H1 (cell line): Measurements from ENCODE around the gene ELFN1. TPM values are rescaled to one million over a fixed set of nuclear protein-coding genes. Genes with fewer than 3 reads are reported as not detected.

Experiments used
- CTCF ChIA-PET: fragments of 300-600 bp; sonication (Branson Sonifier 250); formaldehyde crosslinking; loops from one replicate; lab custom pipeline; 2021; ENCODE audit not compliant: partially characterized antibody; lab: Charles Lee
- POLR2A ChIA-PET: fragments of 300-600 bp; sonication (Branson Sonifier 250); formaldehyde crosslinking; loops from one replicate; lab custom pipeline; 2021; ENCODE audit warnings: inconsistent platforms; ENCODE audit not compliant: partially characterized antibody; lab: Charles Lee
- DNase-seq, 2 experiments: peaks; one replicate each; pipeline versions ENCODE4 v3.0.0 to v3.0.0-alpha.2; 2010 to 2022; ENCODE audit warnings: low spot score in 2 of 2, low read depth in 1 of 2, mixed read lengths in 1 of 2
- FAIRE-seq: peaks from 2 replicates; lab custom pipeline; 2011; peaks lifted over from hg19 to GRCh38; lab: Jason Lieb, UNC
- H2AFZ ChIP-seq: 2 replicates; pipeline ENCODE4 v1.8.1; 2012; ENCODE audit warnings: low read length, inconsistent platforms
- H2AK5ac ChIP-seq: 2 replicates; pipeline ENCODE4 v1.6.1; 2013; ENCODE audit warnings: low read depth, low read length
- H2BK120ac ChIP-seq: replicated peaks from 2 replicates; pipeline ENCODE3; 2013; ENCODE audit warnings: low read depth, low read length, inconsistent platforms
- H2BK12ac ChIP-seq: 2 replicates; pipeline ENCODE4 v1.6.1; 2013; ENCODE audit warnings: low read depth, low read length
- H2BK15ac ChIP-seq: 2 replicates; pipeline ENCODE4 v1.6.1; 2013; ENCODE audit warnings: low read length
- H2BK20ac ChIP-seq: 2 replicates; pipeline ENCODE4 v1.6.1; 2013; ENCODE audit warnings: low read length
- H2BK5ac ChIP-seq: 2 replicates; pipeline ENCODE4 v1.6.1; 2013; ENCODE audit warnings: low read depth, low read length
- H3K14ac ChIP-seq: 2 replicates; pipeline ENCODE4 v1.6.1; 2013; ENCODE audit warnings: inconsistent platforms; ENCODE audit not compliant: insufficient read length
- H3K18ac ChIP-seq: 2 replicates; pipeline ENCODE4 v1.6.1; 2013; ENCODE audit warnings: low read length; ENCODE audit errors: extremely low read depth
- H3K23ac ChIP-seq: 2 replicates; pipeline ENCODE4 v1.6.1; 2013; ENCODE audit warnings: inconsistent platforms; ENCODE audit not compliant: insufficient read length
- H3K23me2 ChIP-seq: 2 replicates; pipeline ENCODE4 v1.6.1; 2013; ENCODE audit warnings: low read depth, low read length
- H3K27ac ChIP-seq: 2 replicates; pipeline ENCODE4 v1.6.1; 2011; ENCODE audit warnings: low read depth, low read length, inconsistent platforms
- H3K27me3 ChIP-seq, 4 experiments: replicated peaks in 1 of 4; 1 replicate in 1 of 4; 2 replicates in 3 of 4; pipeline versions ENCODE4 v1.6.1 to v1.8.1; 2011 to 2013; ENCODE audit warnings: low read length in 3 of 4, mild to moderate bottlenecking in 3 of 4, inconsistent platforms in 2 of 4, mixed read lengths in 2 of 4, moderate library complexity in 1 of 4; ENCODE audit not compliant: control insufficient read depth in 3 of 4, insufficient read depth in 3 of 4; ENCODE audit errors: extremely low read depth in 1 of 4
- H3K36me3 ChIP-seq, 4 experiments: 2 replicates each; pipeline versions ENCODE4 v1.6.1 to v1.8.1; 2011 to 2013; ENCODE audit warnings: mild to moderate bottlenecking in 4 of 4, low read length in 3 of 4, moderate library complexity in 2 of 4, control low read depth in 1 of 4, inconsistent platforms in 1 of 4; ENCODE audit not compliant: insufficient read depth in 4 of 4, control insufficient read depth in 2 of 4
- H3K4ac ChIP-seq: replicated peaks from 2 replicates; pipeline ENCODE3; 2013; ENCODE audit warnings: low read length, low read depth, mixed read lengths, inconsistent platforms; ENCODE audit not compliant: insufficient read length
- H3K4me1 ChIP-seq, 4 experiments: replicated peaks in 1 of 4; 1 replicate in 1 of 4; 2 replicates in 3 of 4; pipeline versions ENCODE4 v1.6.1 to v1.8.1; 2011 to 2013; ENCODE audit warnings: low read length in 3 of 4, inconsistent platforms in 2 of 4, mixed read lengths in 1 of 4; ENCODE audit not compliant: insufficient read depth in 4 of 4, control insufficient read depth in 3 of 4
- H3K4me2 ChIP-seq, 2 experiments: 2 replicates each; pipeline versions ENCODE4 v1.6.1 to v1.8.1; 2011 to 2013; ENCODE audit warnings: low read depth in 2 of 2, low read length in 2 of 2, control low read depth in 1 of 2, inconsistent platforms in 1 of 2, mild to moderate bottlenecking in 1 of 2; ENCODE audit not compliant: insufficient read depth in 1 of 2
- H3K4me3 ChIP-seq, 4 experiments: fragments of 200-600, 300-600 bp in 1 of 4; sonication (generic), shearing (Covaris generic), sonication (Bioruptor Twin) in 1 of 4; 2 replicates each; pipeline versions ENCODE4 v1.5.1 to v1.8.1; 2011 to 2016; ENCODE audit warnings: low read length in 4 of 4, low read depth in 3 of 4, control low read depth in 2 of 4, inconsistent platforms in 2 of 4, mild to moderate bottlenecking in 2 of 4, mixed read lengths in 1 of 4, moderate library complexity in 1 of 4; ENCODE audit not compliant: insufficient read depth in 2 of 4; ENCODE audit errors: extremely low read depth in 1 of 4
- H3K56ac ChIP-seq: replicated peaks from 2 replicates; pipeline ENCODE3; 2013; ENCODE audit warnings: low read depth, mild to moderate bottlenecking, mixed read lengths, low read length, inconsistent platforms; ENCODE audit not compliant: insufficient read length
- H3K79me1 ChIP-seq: 2 replicates; pipeline ENCODE4 v1.6.1; 2013; ENCODE audit warnings: low read depth, low read length, control low read depth
- H3K79me2 ChIP-seq, 2 experiments: 2 replicates each; pipeline versions ENCODE4 v1.6.1 to v1.8.1; 2012 to 2013; ENCODE audit warnings: low read length in 2 of 2, mild to moderate bottlenecking in 2 of 2, inconsistent platforms in 1 of 2; ENCODE audit not compliant: insufficient read depth in 2 of 2, control insufficient read depth in 1 of 2
- H3K9ac ChIP-seq, 4 experiments: replicated peaks in 1 of 4; 1 replicate in 1 of 4; 2 replicates in 3 of 4; pipeline versions ENCODE4 v1.6.1 to v1.8.1; 2011 to 2013; ENCODE audit warnings: low read depth in 3 of 4, low read length in 3 of 4, control low read depth in 2 of 4, mild to moderate bottlenecking in 2 of 4, moderate library complexity in 2 of 4, inconsistent platforms in 1 of 4; ENCODE audit errors: extremely low read depth in 1 of 4
- H3K9me3 ChIP-seq, 2 experiments: 2 replicates each; pipeline versions ENCODE4 v1.6.1 to v1.8.1; 2012 to 2013; ENCODE audit warnings: mild to moderate bottlenecking in 2 of 2, moderate library complexity in 2 of 2, control low read depth in 1 of 2, inconsistent platforms in 1 of 2, low read depth in 1 of 2, low read length in 1 of 2, mixed read lengths in 1 of 2; ENCODE audit not compliant: insufficient read depth in 2 of 2
- H4K20me1 ChIP-seq, 2 experiments: replicated peaks in 1 of 2; 2 replicates each; pipeline versions ENCODE3 to v1.8.1; 2011 to 2013; ENCODE audit warnings: inconsistent platforms in 2 of 2, low read length in 2 of 2, mild to moderate bottlenecking in 1 of 2; ENCODE audit not compliant: insufficient read depth in 2 of 2, control insufficient read depth in 1 of 2
- H4K5ac ChIP-seq: 2 replicates; pipeline ENCODE4 v1.6.1; 2013; ENCODE audit warnings: low read length, low read depth, mixed read lengths, inconsistent platforms; ENCODE audit not compliant: insufficient read length
- H4K8ac ChIP-seq: 2 replicates; pipeline ENCODE4 v1.8.0; 2013; ENCODE audit warnings: mild to moderate bottlenecking, moderate library complexity, low read length, inconsistent platforms; ENCODE audit not compliant: insufficient read depth; ENCODE audit errors: extremely low read depth
- H4K91ac ChIP-seq: replicated peaks from 2 replicates; pipeline ENCODE3; 2013; ENCODE audit warnings: low read length, mixed read lengths, inconsistent platforms; ENCODE audit not compliant: insufficient read length
- WGBS, 2 experiments: shearing (Covaris generic) in 1 of 2; methylation state at CpG; one replicate each; pipeline versions ENCODE4 v1.1.6 to v1.1.7; 2013 to 2015; ENCODE audit warnings: low lambda C conversion rate in 2 of 2, mixed read lengths in 2 of 2, inconsistent platforms in 1 of 2, low coverage in 1 of 2, missing lambda C conversion rate in 1 of 2; ENCODE audit not compliant: insufficient replicate concordance in 2 of 2, insufficient coverage in 1 of 2, insufficient read length in 1 of 2; ENCODE audit errors: extremely low coverage in 1 of 2, missing lambda C conversion rate in 1 of 2; 5-methylcytosine and 5-hydroxymethylcytosine counted together
- polyA plus RNA-seq, 7 experiments: library from polyadenylated mRNA; depleted of rRNA in 3 of 7; stranded (reverse) in 5 of 7; unstranded in 2 of 7; fragments of >200 nt in 5 of 7; fragments of 200-250 nt in 2 of 7; gene quantifications; 1 replicate in 5 of 7; 2 replicates in 1 of 7; 4 replicates in 1 of 7; pipeline versions ENCODE4 v1.2.1 to v1.2.3, GENCODE V29; 2011 to 2013; ENCODE audit warnings: missing spikeins in 2 of 7, mixed read lengths in 2 of 7
- total RNA-seq: library from RNA; stranded (reverse); fragmentation: NEBNext Ultra II Directional; extraction: Animal tissue kit (Norgen Biotek cat#: 25700); gene quantifications from 2 replicates; pipeline ENCODE4 v1.2.1, GENCODE V29; 2021

The ELFN1 gene
- total and polyA plus RNA-seq, 2 of the 8 experiments (the other 6 are each of a cell fraction or from before 2014, with no cell fraction given), result 2.0 to 4.5 TPM

- H2BK20ac ChIP-seq, result no peak overlapping the region
- ChIA-PET CTCF (no interaction called here), POLR2A (interaction anchor here (0.6 kb wide), 1 partner anchor 11 kb away, joined by 4 read pairs; no protein-coding TSS in a partner anchor)
- no peak overlapping the region for H4K91ac ChIP-seq
- no peak overlapping the region for H3K23ac ChIP-seq
- H3K14ac ChIP-seq, result no peak overlapping the region
- no peaks in the 10 kb centered on the region for H3K79me1 ChIP-seq
- no peak overlapping the region for H3K27ac ChIP-seq
- H4K8ac ChIP-seq, result peak overlapping the region; percentile 29; the same call in 1 of the 2 replicates
- H2BK15ac ChIP-seq, result no peak overlapping the region
- H2AFZ ChIP-seq, result no peak overlapping the region
- no peak overlapping the region for H3K56ac ChIP-seq
- no peaks in the 10 kb centered on the region for H3K36me3 ChIP-seq
- WGBS, 2 experiments, result 89% methylated on average over 6 of the region's 8 CpGs; no CpG with 5 or more reads in 1 of the 2 experiments
- no peak overlapping the region for H2AK5ac ChIP-seq
- H3K4ac ChIP-seq, result no peak overlapping the region
- H3K9ac ChIP-seq, result no peak overlapping the region
- H2BK12ac ChIP-seq, result no peak overlapping the region
- H4K20me1 ChIP-seq, result peaks cover 0 to 2% of the 10 kb centered on the region in 2 experiments
- DNase-seq (no peak), FAIRE-seq (no peak)
- no peak overlapping the region for H4K5ac ChIP-seq
- H3K9me3 ChIP-seq, result no peaks in the 10 kb centered on the region
- H3K79me2 ChIP-seq, result no peaks in the 10 kb centered on the region
- no peak overlapping the region for H3K18ac ChIP-seq
- no peaks in the 10 kb centered on the region for H3K23me2 ChIP-seq
- no peak overlapping the region for H2BK120ac ChIP-seq
- no peaks in the 10 kb centered on the region for H3K4me1 ChIP-seq
- no peak overlapping the region for H2BK5ac ChIP-seq
- H3K4me2 ChIP-seq, result no peak overlapping the region
- no peak overlapping the region for H3K4me3 ChIP-seq
- H3K27me3 ChIP-seq, result no peaks in the 10 kb centered on the region
Measured at GRCh38 chr7:1741246-1741645, 71.2 kb downstream of the ELFN1 start.
